Muscle layer of duodenum (tissue), 2 donors: Measurements from ENCODE around the gene PSMD13.

Experiments
- H3K27ac ChIP-seq: one replicate; pipeline ENCODE4 v1.7.0; 2013; ENCODE audit warnings: mild to moderate bottlenecking, low read length
- H3K27me3 ChIP-seq: one replicate; pipeline ENCODE4 v1.7.0; 2013; ENCODE audit warnings: low read depth, mild to moderate bottlenecking, control low read depth, low read length
- H3K36me3 ChIP-seq, 2 donors: one replicate each; pipeline ENCODE4 v1.7.0; 2013; ENCODE audit warnings: low read length in 2 of 2, control low read depth in 1 of 2, mild to moderate bottlenecking in 1 of 2; ENCODE audit not compliant: insufficient read depth in 2 of 2, control insufficient read depth in 1 of 2
- H3K4me1 ChIP-seq, 2 donors: one replicate each; pipeline ENCODE4 v1.7.0; 2013; ENCODE audit warnings: low read length in 2 of 2, mild to moderate bottlenecking in 2 of 2, control low read depth in 1 of 2, moderate library complexity in 1 of 2; ENCODE audit not compliant: insufficient read depth in 2 of 2, control insufficient read depth in 1 of 2
- H3K4me3 ChIP-seq, 2 donors: one replicate each; pipeline ENCODE4 v1.7.0; 2013; ENCODE audit warnings: low read length in 2 of 2, low read depth in 1 of 2, mild to moderate bottlenecking in 1 of 2
- H3K9me3 ChIP-seq, 2 donors: one replicate each; pipeline ENCODE4 v1.7.0; 2013; ENCODE audit warnings: low read length in 2 of 2, control low read depth in 1 of 2, mild to moderate bottlenecking in 1 of 2; ENCODE audit not compliant: control insufficient read depth in 1 of 2
- donor health status: healthy.

PSMD13 gene

DNA sequence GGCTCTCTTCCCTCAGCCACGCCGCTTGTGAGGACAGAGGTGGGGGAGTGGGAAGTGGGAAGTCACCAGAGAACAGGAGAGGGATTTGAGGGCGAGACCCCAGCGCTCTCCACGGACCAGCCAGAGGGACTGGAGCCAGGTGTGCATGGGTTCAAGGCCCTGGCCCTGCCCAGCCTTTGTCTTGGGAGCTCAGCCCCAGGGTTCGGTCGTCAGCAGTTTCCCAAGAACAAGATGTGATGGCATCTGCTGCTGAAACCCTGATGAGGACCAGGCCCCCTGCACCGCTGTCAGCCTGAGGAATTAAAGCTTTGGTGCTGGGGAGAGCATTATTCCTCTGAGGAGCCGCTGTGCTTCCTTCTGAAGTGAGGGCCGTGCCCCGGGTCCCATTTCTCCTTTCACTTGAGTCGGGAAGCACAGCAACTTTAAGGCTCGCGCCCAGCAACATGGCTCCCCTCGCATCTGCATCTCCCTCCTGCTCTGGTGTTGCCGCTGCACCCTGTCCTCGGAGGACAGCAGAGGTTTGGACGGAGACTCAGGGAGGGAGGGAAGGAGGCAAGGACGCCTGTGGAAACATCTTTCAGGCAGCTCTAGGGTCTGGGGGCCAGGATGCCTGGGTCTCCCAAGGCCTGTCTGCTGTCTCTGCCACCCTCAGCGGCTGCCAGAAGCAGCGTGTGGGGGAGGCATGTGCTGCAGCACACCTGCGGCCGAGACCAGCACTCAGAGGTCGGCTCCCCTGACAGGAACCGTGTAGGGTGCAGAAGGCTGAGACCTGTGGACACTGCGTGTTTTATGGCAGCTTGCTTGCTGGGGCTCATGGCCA is 58.8 kb downstream of the PSMD13 start:
- Histone ChIP-seq H3K4me1 (no peaks in the 10 kb centered on the region), H3K27me3 (no peaks in the 10 kb centered on the region), H3K36me3 (peaks cover 0 to 10% of the 10 kb centered on the region in 2 donors), H3K9me3 (no peaks in the 10 kb centered on the region), H3K4me3 (no peak overlapping the region), H3K27ac (no peak overlapping the region)

- peaks cover 0 to 10% of the 10 kb centered on the region in 2 donors for H3K36me3 ChIP-seq
- H3K4me3 ChIP-seq, result no peak overlapping the region
- H3K27me3 ChIP-seq, result no peaks in the 10 kb centered on the region
- no peaks in the 10 kb centered on the region for H3K9me3 ChIP-seq
- no peaks in the 10 kb centered on the region for H3K4me1 ChIP-seq
- H3K27ac ChIP-seq, result no peak overlapping the region
These were observed 59.6 kb downstream of the PSMD13 start for GRCh38 chr11:296171-297050.

DNA sequence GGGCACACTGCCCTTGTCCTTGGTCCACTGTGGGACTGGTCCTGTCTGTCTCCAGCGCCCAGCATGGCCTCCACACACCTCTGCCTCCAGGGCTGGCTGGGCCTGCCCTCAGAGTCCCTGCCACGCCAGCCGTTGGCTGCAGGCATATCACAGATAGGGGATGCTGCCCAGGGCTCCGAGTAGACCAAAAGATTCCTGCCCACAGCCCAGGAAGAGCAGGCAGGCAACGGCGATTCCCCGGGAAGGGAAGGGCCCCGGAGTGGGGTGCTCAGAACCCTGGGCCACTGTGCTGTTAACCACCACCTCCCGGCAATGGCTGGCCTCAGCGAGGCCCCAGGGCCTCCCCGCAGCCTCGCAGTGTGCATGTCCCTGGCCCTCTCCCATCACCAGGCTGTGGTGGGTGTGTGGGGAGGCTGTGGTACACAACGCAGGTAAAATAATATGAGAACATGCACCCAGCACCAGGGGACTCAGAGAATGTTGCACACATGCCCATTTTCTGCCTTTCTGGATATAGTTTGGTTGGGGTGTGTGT is 60.3 kb downstream of the PSMD13 start:
- Histone ChIP-seq H3K4me3 (no peak overlapping the region), H3K27me3 (no peaks in the 10 kb centered on the region), H3K4me1 (no peaks in the 10 kb centered on the region), H3K9me3 (no peaks in the 10 kb centered on the region), H3K27ac (no peak overlapping the region), H3K36me3 (peaks cover 0 to 10% of the 10 kb centered on the region in 2 donors)

DNA sequence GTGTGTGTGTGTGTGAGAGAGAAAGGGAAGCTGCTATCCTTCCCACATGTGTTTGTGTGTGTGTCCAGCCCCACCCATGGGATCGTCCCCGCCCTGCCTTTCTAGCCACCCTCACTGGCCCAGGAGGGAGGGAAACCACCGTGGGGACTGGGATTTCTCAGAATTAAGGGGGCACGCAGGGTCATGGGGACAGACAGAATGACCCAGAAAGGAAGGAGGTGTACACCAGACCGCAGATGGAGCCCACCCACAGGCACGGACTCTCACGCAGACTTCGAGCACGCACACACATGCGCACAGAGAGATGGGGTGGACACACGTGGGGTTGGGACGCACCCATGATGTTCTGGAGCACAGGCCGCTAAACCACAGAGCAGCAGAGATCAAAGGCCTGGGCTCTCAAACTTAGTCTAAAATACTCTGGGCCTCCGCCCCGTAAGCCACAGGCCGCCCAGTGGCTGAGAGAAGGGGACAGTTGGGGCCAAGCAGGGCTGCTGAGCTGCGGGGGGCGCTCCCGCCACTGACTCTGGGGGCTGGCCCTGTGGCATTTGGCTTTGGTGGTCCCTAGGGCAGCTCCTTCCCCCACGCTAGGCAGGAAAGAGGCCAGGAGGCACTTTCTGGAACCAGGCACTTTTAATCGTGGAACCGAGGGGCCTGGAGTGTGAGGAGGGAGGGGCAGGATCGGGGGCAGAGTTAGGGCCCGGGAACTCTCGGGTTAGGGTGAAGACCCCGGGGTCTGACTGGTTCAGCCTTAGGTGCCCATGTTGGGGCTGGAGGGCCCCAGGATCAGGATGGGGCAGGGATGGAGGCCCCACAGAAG is 61.0 kb downstream of the PSMD13 start:
- H3K4me1 ChIP-seq, result no peaks in the 10 kb centered on the region
- no peak overlapping the region for H3K4me3 ChIP-seq
- no peaks in the 10 kb centered on the region for H3K9me3 ChIP-seq
- H3K36me3 ChIP-seq, result peaks cover 0 to 10% of the 10 kb centered on the region in 2 donors
- no peaks in the 10 kb centered on the region for H3K27me3 ChIP-seq
- no peak overlapping the region for H3K27ac ChIP-seq

GRCh38 chr11:298406-299065 is 61.8 kb downstream of the PSMD13 start:
- Histone ChIP-seq H3K4me3 (no peak overlapping the region), H3K27ac (no peak overlapping the region), H3K9me3 (no peaks in the 10 kb centered on the region), H3K4me1 (no peaks in the 10 kb centered on the region), H3K27me3 (no peaks in the 10 kb centered on the region), H3K36me3 (peaks cover 0 to 6% of the 10 kb centered on the region in 2 donors)

DNA sequence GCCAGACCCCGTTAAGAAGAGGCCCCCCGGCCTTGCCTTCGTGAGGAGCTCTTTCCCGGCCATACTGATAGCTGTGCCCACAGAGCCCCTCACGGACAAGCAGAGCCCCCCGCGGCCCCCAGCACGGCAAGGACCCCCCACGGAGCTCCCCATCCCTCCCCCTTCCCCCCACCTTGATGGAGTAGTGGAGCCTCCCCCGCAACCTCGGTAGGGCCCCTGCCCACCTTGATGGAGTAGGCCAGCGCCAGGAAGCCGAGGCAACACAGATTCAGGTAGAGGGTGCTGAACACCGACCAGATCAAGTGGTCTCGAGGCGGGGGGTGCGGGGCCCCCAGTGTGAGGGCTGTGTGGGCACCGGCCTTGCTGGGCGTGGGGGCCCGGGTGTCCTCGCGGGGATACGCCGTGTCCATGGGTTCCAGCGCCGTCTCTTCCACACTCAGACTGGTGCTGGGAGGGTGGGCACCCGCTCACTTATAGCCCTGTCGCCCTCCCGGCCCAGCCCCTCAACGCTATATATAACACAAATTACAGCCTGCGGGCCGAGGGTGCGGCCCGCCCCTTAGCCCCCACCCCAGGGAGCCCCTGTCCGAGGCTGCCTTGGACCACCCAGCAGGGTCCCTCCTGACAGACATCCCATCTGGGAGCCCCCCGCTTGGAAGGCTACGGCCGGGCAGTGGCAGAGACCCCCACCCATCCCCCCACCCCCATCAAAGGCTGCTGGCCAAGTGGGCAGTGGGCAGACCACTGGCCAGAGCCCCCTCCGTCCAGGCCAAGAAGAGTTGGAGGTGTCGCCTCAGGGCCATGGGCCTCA is 62.5 kb downstream of the PSMD13 start, which contains the start of gene IFITM5:
Gene IFITM5 (minus strand): TSS at position 446 of the 811 bp plus-strand sequence. CDS start 36 bp downstream, at position 410.
- H3K9me3 ChIP-seq, result no peaks in the 10 kb centered on the region
- H3K4me1 ChIP-seq, result peaks cover 0 to under 1% of the 10 kb centered on the region in 2 donors
- H3K4me3 ChIP-seq, result no peak within 1 kb of the TSS
- H3K27ac ChIP-seq, result no peak within 1 kb of the TSS
- H3K36me3 ChIP-seq, result no peaks in the 10 kb centered on the region
- no peaks in the 10 kb centered on the region for H3K27me3 ChIP-seq

GRCh38 chr11:299951-300735 is 63.4 kb downstream of the PSMD13 start:
- Histone ChIP-seq H3K4me3 (no peak overlapping the region), H3K36me3 (no peaks in the 10 kb centered on the region), H3K9me3 (no peaks in the 10 kb centered on the region), H3K27me3 (no peaks in the 10 kb centered on the region), H3K27ac (no peak overlapping the region), H3K4me1 (peaks cover 0 to 8% of the 10 kb centered on the region in 2 donors)
